GM23338 (cell line): Measurements from ENCODE around the gene PRUNE2. TPM values are rescaled to one million over a fixed set of nuclear protein-coding genes. Genes with fewer than 3 reads are reported as not detected.

Experiments used
- ATAC-seq: fragments of 200-7000 bp; cut with Tn5 transposase; 3 replicates; pipeline ENCODE4 v1.9.1; 2020
- DNase-seq: peaks from one replicate; pipeline ENCODE4 v3.0.0-alpha.2; 2015; ENCODE audit warnings: low spot score
- H2AFZ ChIP-seq: fragments of 200-600 bp; sonication (generic); 2 replicates; pipeline ENCODE4 v1.8.0; 2016; ENCODE audit warnings: antibody characterized with exemption, mild to moderate bottlenecking, moderate library complexity
- H3F3A ChIP-seq: fragments of 200-600 bp; sonication (generic); replicated peaks from 2 replicates; pipeline ENCODE4 v1.8.0; 2017; ENCODE audit warnings: antibody characterized with exemption, mixed run types, low read depth
- H3K27ac ChIP-seq: fragments of 200-600 bp; sonication (generic); 2 replicates; pipeline ENCODE4 v1.6.1; 2016; ENCODE audit warnings: low read depth
- H3K27me3 ChIP-seq: fragments of 200-600 bp; sonication (generic); 2 replicates; pipeline ENCODE4 v1.8.0; 2016; ENCODE audit warnings: mild to moderate bottlenecking, mixed run types, moderate library complexity; ENCODE audit not compliant: insufficient read depth
- H3K36me3 ChIP-seq: fragments of 200-600 bp; sonication (generic); 2 replicates; pipeline ENCODE4 v1.8.0; 2016; ENCODE audit warnings: mild to moderate bottlenecking; ENCODE audit not compliant: insufficient read depth
- H3K4me1 ChIP-seq: fragments of 200-600 bp; sonication (generic); 2 replicates; pipeline ENCODE4 v1.8.0; 2016; ENCODE audit warnings: mild to moderate bottlenecking, moderate library complexity; ENCODE audit not compliant: insufficient read depth
- H3K4me2 ChIP-seq: fragments of 200-600 bp; sonication (generic); 2 replicates; pipeline ENCODE4 v1.7.1; 2017; ENCODE audit warnings: mixed run types
- H3K4me3 ChIP-seq: fragments of 200-600 bp; sonication (generic); 2 replicates; pipeline ENCODE4 v1.6.1; 2016; ENCODE audit warnings: mixed run types
- H3K79me2 ChIP-seq: fragments of 200-600 bp; sonication (generic); replicated peaks from 2 replicates; pipeline ENCODE4 v1.8.0; 2017; ENCODE audit warnings: mild to moderate bottlenecking; ENCODE audit not compliant: insufficient read depth
- H3K9me2 ChIP-seq: fragments of 200-600 bp; sonication (generic); 2 replicates; pipeline ENCODE4 v1.8.0; 2017; ENCODE audit not compliant: insufficient read depth
- H4K20me1 ChIP-seq: fragments of 200-600 bp; sonication (generic); replicated peaks from 2 replicates; pipeline ENCODE4 v1.8.0; 2017; ENCODE audit warnings: mild to moderate bottlenecking; ENCODE audit not compliant: insufficient read depth
- H3K27ac Mint-ChIP-seq: 2 replicates; pipeline ENCODE4 v1.8.0; 2020; ENCODE audit warnings: inconsistent platforms, mild to moderate bottlenecking, moderate library complexity, mixed read lengths
- H3K27me3 Mint-ChIP-seq: 3 replicates; pipeline ENCODE4 v1.8.0; 2022; ENCODE audit warnings: low read depth, mild to moderate bottlenecking, moderate library complexity, mixed read lengths, inconsistent platforms; ENCODE audit not compliant: insufficient read depth, poor library complexity
- H3K36me3 Mint-ChIP-seq: 3 replicates; pipeline ENCODE4 v1.8.0; 2021; ENCODE audit warnings: low read depth, mild to moderate bottlenecking, inconsistent platforms, moderate library complexity, mixed read lengths
- H3K4me1 Mint-ChIP-seq: 3 replicates; pipeline ENCODE4 v1.8.0; 2020; ENCODE audit warnings: mild to moderate bottlenecking, inconsistent platforms, mixed read lengths
- H3K4me3 Mint-ChIP-seq: 3 replicates; pipeline ENCODE4 v1.8.0; 2021; ENCODE audit warnings: moderate library complexity, mild to moderate bottlenecking, inconsistent platforms, mixed read lengths
- H3K9me3 Mint-ChIP-seq: 3 replicates; pipeline ENCODE4 v1.8.0; 2020; ENCODE audit warnings: moderate library complexity, mild to moderate bottlenecking, inconsistent platforms, mixed read lengths
- CREB1 ChIP-seq: fragments of 250-450 bp; sonication (Bioruptor Pico); IDR thresholded peaks from 2 replicates; pipeline ENCODE4 v1.5.0; 2020; ENCODE audit warnings: low read depth, mild to moderate bottlenecking, moderate library complexity
- EZH2 ChIP-seq: fragments of 200-600 bp; sonication (generic); IDR thresholded peaks from one replicate; pipeline ENCODE4 v1.8.0; 2017; ENCODE audit warnings: antibody characterized with exemption, mild to moderate bottlenecking, low read depth; ENCODE audit not compliant: unreplicated experiment
- EZH2phosphoT487 ChIP-seq: fragments of 200-600 bp; sonication (generic); IDR thresholded peaks from one replicate; pipeline ENCODE4 v1.8.1; 2018; ENCODE audit warnings: antibody characterized with exemption; ENCODE audit not compliant: unreplicated experiment
- JUNB ChIP-seq: IDR thresholded peaks from one replicate; pipeline ENCODE4 v1.6.1; 2016; ENCODE audit warnings: antibody characterized with exemption; ENCODE audit not compliant: unreplicated experiment
- NANOG ChIP-seq: IDR thresholded peaks from 2 replicates; pipeline ENCODE4 v1.6.1; 2016; ENCODE audit warnings: antibody characterized with exemption, borderline replicate concordance
- POLR2AphosphoS5 ChIP-seq: IDR thresholded peaks from 2 replicates; pipeline ENCODE4 v1.6.1; 2016; ENCODE audit warnings: antibody characterized with exemption, low read depth
- STAT1 ChIP-seq: IDR thresholded peaks from one replicate; pipeline ENCODE4 v1.6.1; 2016; ENCODE audit warnings: antibody characterized with exemption; ENCODE audit not compliant: unreplicated experiment
- ZNF114 ChIP-seq: fragments of 250-450 bp; sonication (Bioruptor Pico); IDR thresholded peaks from 2 replicates; pipeline ENCODE4 v1.5.0; 2020; ENCODE audit warnings: mild to moderate bottlenecking, moderate library complexity
- ZNF331 ChIP-seq: fragments of 250-450 bp; sonication (Bioruptor Pico); IDR thresholded peaks from 2 replicates; pipeline ENCODE4 v1.5.0; 2020; ENCODE audit warnings: low read depth, mild to moderate bottlenecking, moderate library complexity
- polyA plus RNA-seq: library from polyadenylated mRNA; unstranded; fragments of >200 nt; fragmentation: Nextera tagmentation; extraction: Ambion mirVana; gene quantifications from 2 replicates; pipeline ENCODE4 v1.2.1, GENCODE V29; 2016
- total RNA-seq: library from RNA; depleted of rRNA; stranded (reverse); fragments of >200 nt; shearing (Covaris generic); gene quantifications from 2 replicates; pipeline ENCODE4 v1.2.3, GENCODE V29; 2014
- TF ChIP-seq, protein P1 (sequence below), 2 experiments: fragments of 200-600 bp in 1 of 2; sonication (generic) in 1 of 2; conservative IDR thresholded peaks; 2 replicates each; pipeline versions ENCODE4 v1.5.1 to v1.6.1; 2016 to 2017; ENCODE audit warnings: antibody characterized with exemption in 2 of 2, low read depth in 2 of 2, mild to moderate bottlenecking in 2 of 2, moderate library complexity in 1 of 2
- TF ChIP-seq, protein P2 (sequence below): IDR thresholded peaks from 2 replicates; pipeline ENCODE4 v1.6.1; 2016; ENCODE audit warnings: antibody characterized with exemption
- TF ChIP-seq, protein P3 (sequence below): IDR thresholded peaks from one replicate; pipeline ENCODE4 v1.6.1; 2018; ENCODE audit warnings: antibody characterized with exemption; ENCODE audit not compliant: unreplicated experiment
- TF ChIP-seq, protein P4 (sequence below): fragments of 250-450 bp; sonication (Bioruptor Pico); IDR thresholded peaks from 2 replicates; pipeline ENCODE4 v1.5.0; 2020; ENCODE audit warnings: mild to moderate bottlenecking, moderate library complexity

PRUNE2 gene
- total and polyA plus RNA-seq, 2 experiments from 2014 or later: 10.6 to 26.5 TPM

DNA sequence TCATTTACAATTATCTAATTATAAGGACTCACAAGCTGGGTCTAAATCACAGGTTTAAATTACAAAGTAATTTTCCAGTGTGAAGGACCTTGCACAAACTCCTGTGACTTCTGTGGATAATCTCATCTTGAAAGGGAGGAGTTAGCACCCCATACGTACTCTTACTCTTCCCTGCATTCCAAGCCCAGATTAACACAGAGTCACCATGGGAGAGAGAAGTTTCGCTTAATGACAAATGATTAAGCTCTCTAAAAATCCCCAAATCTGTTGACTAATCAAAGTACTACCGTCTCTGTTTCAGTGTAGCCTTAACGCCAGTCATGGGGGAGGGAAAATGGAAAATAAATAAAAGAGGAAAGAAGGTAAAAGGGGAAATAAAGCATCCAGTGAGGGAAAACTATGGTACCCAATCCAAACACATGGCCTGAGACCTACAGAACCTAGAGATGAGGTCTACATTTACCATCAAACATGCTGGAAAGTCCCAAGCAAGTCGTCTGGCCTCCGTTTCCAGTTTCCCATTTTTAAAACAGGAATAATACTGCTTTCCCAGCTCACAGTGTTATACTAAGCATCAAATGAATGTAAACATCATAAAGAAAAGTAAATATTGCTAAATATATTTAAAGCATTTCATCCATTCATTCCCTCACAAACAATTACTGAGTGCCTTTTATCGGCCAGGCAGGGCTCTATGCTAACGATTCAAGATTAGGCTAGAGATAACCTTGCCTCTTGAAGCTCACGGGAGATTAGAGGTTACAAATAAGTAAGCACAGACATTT is 78.4 kb downstream of the PRUNE2 start:
- Mint-ChIP-seq H3K4me3 (no peak overlapping the region), H3K27ac (no peak overlapping the region), H3K27me3 (peaks cover 5% of the 10 kb centered on the region), H3K9me3 (peaks cover 4% of the 10 kb centered on the region; the same call in 1 of the 3 replicates), H3K36me3 (peaks cover 4% of the 10 kb centered on the region; the same call in 1 of the 3 replicates), H3K4me1 (peaks cover 10% of the 10 kb centered on the region)
- ATAC-seq (no peak), DNase-seq (no peak)
- Histone ChIP-seq H3K36me3 (no peaks in the 10 kb centered on the region), H3K4me2 (no peak overlapping the region), H3F3A (no peaks in the 10 kb centered on the region), H3K79me2 (no peaks in the 10 kb centered on the region), H2AFZ (no peak overlapping the region), H4K20me1 (no peaks in the 10 kb centered on the region), H3K9me2 (0 out of 2 replicates have a peak, but pooled peaks cover 7% of the 10 kb centered on the region), H3K4me1 (peaks cover 9% of the 10 kb centered on the region), H3K27ac (no peak overlapping the region), H3K27me3 (no peaks in the 10 kb centered on the region), H3K4me3 (no peak overlapping the region)
- TF ChIP-seq EZH2phosphoT487 (no peak), NANOG (no peak), ZNF114 (CRISPR knock-in tag) (no peak), POLR2AphosphoS5 (no peak), ZNF331 (CRISPR knock-in tag) (no peak), CREB1 (no peak), STAT1 (no peak), JUNB (no peak), EZH2 (no peak)
- TF ChIP-seq, protein P1, sequence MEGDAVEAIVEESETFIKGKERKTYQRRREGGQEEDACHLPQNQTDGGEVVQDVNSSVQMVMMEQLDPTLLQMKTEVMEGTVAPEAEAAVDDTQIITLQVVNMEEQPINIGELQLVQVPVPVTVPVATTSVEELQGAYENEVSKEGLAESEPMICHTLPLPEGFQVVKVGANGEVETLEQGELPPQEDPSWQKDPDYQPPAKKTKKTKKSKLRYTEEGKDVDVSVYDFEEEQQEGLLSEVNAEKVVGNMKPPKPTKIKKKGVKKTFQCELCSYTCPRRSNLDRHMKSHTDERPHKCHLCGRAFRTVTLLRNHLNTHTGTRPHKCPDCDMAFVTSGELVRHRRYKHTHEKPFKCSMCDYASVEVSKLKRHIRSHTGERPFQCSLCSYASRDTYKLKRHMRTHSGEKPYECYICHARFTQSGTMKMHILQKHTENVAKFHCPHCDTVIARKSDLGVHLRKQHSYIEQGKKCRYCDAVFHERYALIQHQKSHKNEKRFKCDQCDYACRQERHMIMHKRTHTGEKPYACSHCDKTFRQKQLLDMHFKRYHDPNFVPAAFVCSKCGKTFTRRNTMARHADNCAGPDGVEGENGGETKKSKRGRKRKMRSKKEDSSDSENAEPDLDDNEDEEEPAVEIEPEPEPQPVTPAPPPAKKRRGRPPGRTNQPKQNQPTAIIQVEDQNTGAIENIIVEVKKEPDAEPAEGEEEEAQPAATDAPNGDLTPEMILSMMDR (conservative IDR thresholded peaks at IDR 0.05; ENCODE audit: low read depth in 2 of 2): no peak
- TF ChIP-seq, protein P2, sequence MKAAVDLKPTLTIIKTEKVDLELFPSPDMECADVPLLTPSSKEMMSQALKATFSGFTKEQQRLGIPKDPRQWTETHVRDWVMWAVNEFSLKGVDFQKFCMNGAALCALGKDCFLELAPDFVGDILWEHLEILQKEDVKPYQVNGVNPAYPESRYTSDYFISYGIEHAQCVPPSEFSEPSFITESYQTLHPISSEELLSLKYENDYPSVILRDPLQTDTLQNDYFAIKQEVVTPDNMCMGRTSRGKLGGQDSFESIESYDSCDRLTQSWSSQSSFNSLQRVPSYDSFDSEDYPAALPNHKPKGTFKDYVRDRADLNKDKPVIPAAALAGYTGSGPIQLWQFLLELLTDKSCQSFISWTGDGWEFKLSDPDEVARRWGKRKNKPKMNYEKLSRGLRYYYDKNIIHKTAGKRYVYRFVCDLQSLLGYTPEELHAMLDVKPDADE: no peak
- TF ChIP-seq, protein P3, sequence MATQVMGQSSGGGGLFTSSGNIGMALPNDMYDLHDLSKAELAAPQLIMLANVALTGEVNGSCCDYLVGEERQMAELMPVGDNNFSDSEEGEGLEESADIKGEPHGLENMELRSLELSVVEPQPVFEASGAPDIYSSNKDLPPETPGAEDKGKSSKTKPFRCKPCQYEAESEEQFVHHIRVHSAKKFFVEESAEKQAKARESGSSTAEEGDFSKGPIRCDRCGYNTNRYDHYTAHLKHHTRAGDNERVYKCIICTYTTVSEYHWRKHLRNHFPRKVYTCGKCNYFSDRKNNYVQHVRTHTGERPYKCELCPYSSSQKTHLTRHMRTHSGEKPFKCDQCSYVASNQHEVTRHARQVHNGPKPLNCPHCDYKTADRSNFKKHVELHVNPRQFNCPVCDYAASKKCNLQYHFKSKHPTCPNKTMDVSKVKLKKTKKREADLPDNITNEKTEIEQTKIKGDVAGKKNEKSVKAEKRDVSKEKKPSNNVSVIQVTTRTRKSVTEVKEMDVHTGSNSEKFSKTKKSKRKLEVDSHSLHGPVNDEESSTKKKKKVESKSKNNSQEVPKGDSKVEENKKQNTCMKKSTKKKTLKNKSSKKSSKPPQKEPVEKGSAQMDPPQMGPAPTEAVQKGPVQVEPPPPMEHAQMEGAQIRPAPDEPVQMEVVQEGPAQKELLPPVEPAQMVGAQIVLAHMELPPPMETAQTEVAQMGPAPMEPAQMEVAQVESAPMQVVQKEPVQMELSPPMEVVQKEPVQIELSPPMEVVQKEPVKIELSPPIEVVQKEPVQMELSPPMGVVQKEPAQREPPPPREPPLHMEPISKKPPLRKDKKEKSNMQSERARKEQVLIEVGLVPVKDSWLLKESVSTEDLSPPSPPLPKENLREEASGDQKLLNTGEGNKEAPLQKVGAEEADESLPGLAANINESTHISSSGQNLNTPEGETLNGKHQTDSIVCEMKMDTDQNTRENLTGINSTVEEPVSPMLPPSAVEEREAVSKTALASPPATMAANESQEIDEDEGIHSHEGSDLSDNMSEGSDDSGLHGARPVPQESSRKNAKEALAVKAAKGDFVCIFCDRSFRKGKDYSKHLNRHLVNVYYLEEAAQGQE: no peak
- TF ChIP-seq, protein P4, sequence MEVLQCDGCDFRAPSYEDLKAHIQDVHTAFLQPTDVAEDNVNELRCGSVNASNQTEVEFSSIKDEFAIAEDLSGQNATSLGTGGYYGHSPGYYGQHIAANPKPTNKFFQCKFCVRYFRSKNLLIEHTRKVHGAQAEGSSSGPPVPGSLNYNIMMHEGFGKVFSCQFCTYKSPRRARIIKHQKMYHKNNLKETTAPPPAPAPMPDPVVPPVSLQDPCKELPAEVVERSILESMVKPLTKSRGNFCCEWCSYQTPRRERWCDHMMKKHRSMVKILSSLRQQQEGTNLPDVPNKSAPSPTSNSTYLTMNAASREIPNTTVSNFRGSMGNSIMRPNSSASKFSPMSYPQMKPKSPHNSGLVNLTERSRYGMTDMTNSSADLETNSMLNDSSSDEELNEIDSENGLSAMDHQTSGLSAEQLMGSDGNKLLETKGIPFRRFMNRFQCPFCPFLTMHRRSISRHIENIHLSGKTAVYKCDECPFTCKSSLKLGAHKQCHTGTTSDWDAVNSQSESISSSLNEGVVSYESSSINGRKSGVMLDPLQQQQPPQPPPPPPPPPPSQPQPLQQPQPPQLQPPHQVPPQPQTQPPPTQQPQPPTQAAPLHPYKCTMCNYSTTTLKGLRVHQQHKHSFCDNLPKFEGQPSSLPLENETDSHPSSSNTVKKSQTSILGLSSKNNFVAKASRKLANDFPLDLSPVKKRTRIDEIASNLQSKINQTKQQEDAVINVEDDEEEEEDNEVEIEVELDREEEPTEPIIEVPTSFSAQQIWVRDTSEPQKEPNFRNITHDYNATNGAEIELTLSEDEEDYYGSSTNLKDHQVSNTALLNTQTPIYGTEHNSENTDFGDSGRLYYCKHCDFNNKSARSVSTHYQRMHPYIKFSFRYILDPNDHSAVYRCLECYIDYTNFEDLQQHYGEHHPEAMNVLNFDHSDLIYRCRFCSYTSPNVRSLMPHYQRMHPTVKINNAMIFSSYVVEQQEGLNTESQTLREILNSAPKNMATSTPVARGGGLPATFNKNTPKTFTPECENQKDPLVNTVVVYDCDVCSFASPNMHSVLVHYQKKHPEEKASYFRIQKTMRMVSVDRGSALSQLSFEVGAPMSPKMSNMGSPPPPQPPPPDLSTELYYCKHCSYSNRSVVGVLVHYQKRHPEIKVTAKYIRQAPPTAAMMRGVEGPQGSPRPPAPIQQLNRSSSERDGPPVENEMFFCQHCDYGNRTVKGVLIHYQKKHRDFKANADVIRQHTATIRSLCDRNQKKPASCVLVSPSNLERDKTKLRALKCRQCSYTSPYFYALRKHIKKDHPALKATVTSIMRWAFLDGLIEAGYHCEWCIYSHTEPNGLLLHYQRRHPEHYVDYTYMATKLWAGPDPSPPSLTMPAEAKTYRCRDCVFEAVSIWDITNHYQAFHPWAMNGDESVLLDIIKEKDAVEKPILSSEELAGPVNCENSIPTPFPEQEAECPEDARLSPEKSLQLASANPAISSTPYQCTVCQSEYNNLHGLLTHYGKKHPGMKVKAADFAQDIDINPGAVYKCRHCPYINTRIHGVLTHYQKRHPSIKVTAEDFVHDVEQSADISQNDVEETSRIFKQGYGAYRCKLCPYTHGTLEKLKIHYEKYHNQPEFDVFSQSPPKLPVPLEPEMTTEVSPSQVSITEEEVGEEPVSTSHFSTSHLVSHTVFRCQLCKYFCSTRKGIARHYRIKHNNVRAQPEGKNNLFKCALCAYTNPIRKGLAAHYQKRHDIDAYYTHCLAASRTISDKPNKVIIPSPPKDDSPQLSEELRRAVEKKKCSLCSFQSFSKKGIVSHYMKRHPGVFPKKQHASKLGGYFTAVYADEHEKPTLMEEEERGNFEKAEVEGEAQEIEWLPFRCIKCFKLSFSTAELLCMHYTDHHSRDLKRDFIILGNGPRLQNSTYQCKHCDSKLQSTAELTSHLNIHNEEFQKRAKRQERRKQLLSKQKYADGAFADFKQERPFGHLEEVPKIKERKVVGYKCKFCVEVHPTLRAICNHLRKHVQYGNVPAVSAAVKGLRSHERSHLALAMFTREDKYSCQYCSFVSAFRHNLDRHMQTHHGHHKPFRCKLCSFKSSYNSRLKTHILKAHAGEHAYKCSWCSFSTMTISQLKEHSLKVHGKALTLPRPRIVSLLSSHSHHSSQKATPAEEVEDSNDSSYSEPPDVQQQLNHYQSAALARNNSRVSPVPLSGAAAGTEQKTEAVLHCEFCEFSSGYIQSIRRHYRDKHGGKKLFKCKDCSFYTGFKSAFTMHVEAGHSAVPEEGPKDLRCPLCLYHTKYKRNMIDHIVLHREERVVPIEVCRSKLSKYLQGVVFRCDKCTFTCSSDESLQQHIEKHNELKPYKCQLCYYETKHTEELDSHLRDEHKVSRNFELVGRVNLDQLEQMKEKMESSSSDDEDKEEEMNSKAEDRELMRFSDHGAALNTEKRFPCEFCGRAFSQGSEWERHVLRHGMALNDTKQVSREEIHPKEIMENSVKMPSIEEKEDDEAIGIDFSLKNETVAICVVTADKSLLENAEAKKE (CRISPR knock-in tag): no peak
